Measurements from ENCODE around the gene RGMA.

Gene RGMA

GRCh38 chr15:93052090-93052879 is 36.7 kb downstream of the RGMA start:
- TF ChIP-seq SIN3A (IDR thresholded peaks at IDR 0.05; ENCODE audit: borderline replicate concordance, insufficient read depth, low read length) (no peak), POLR2AphosphoS5 (IDR thresholded peaks at IDR 0.05; ENCODE audit: low read depth, low read length) (no peak), TAF1 (IDR thresholded peaks at IDR 0.05; ENCODE audit: borderline replicate concordance, insufficient read depth, low read length) (no peak), FOXP2 (optimal IDR thresholded peaks at IDR 0.05; ENCODE audit: borderline replicate concordance, extremely low read depth, extremely low read length, insufficient read depth) (no peak)
- TF ChIP-seq, protein P1, sequence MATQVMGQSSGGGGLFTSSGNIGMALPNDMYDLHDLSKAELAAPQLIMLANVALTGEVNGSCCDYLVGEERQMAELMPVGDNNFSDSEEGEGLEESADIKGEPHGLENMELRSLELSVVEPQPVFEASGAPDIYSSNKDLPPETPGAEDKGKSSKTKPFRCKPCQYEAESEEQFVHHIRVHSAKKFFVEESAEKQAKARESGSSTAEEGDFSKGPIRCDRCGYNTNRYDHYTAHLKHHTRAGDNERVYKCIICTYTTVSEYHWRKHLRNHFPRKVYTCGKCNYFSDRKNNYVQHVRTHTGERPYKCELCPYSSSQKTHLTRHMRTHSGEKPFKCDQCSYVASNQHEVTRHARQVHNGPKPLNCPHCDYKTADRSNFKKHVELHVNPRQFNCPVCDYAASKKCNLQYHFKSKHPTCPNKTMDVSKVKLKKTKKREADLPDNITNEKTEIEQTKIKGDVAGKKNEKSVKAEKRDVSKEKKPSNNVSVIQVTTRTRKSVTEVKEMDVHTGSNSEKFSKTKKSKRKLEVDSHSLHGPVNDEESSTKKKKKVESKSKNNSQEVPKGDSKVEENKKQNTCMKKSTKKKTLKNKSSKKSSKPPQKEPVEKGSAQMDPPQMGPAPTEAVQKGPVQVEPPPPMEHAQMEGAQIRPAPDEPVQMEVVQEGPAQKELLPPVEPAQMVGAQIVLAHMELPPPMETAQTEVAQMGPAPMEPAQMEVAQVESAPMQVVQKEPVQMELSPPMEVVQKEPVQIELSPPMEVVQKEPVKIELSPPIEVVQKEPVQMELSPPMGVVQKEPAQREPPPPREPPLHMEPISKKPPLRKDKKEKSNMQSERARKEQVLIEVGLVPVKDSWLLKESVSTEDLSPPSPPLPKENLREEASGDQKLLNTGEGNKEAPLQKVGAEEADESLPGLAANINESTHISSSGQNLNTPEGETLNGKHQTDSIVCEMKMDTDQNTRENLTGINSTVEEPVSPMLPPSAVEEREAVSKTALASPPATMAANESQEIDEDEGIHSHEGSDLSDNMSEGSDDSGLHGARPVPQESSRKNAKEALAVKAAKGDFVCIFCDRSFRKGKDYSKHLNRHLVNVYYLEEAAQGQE (IDR thresholded peaks at IDR 0.05; ENCODE audit: insufficient read depth in 1 of 2, low read depth in 2 of 2, low read length in 2 of 2): no peak

DNA sequence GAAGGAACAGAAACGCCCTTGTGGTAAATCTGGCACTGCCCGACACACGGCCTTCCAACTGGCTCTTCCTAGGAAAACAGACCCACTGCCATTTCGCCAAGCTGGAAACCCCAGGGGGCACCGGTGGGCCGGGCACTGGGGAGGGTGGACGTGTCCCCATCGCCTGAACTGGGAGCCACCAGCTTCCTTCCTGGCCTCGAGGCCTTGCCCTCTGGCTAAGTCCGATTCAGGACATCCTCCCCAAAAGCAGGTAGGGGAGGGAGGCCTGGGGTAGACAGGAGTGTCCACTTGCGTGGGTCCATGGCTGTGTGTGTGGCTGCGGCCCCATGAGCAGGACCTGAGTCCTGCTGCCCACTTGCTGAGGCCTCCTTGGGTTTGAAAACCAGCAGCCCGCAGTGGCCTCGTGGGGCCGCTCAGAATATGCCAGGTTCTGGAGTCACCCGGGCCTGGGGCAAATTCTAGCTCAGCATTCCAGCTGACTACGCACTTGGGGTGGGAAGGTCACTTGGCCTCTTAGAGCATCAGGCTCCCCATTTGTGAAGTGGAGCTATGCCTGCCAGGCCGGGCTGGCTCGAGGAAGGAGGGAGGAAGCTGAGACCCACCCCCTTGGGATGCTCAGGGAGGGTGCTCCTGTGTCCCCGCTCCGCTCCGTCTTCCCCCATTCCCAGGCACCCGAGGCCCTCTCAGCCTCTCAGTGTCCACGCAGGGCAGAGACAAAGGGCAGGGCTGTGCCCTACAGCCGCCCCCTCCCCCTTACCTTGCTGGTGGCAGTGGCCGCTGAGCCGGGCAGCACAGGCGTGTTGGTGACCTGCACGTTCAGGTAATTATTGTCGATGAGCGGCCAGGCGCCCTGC is 37.5 kb downstream of the RGMA start:
- TF ChIP-seq POLR2AphosphoS5 (IDR thresholded peaks at IDR 0.05; ENCODE audit: low read depth, low read length) (no peak), TAF1 (IDR thresholded peaks at IDR 0.05; ENCODE audit: borderline replicate concordance, insufficient read depth, low read length) (no peak), FOXP2 (optimal IDR thresholded peaks at IDR 0.05; ENCODE audit: borderline replicate concordance, extremely low read depth, extremely low read length, insufficient read depth) (no peak), SIN3A (IDR thresholded peaks at IDR 0.05; ENCODE audit: borderline replicate concordance, insufficient read depth, low read length) (no peak)
- TF ChIP-seq, protein P1 (IDR thresholded peaks at IDR 0.05; ENCODE audit: insufficient read depth in 1 of 2, low read depth in 2 of 2, low read length in 2 of 2): no peak

DNA sequence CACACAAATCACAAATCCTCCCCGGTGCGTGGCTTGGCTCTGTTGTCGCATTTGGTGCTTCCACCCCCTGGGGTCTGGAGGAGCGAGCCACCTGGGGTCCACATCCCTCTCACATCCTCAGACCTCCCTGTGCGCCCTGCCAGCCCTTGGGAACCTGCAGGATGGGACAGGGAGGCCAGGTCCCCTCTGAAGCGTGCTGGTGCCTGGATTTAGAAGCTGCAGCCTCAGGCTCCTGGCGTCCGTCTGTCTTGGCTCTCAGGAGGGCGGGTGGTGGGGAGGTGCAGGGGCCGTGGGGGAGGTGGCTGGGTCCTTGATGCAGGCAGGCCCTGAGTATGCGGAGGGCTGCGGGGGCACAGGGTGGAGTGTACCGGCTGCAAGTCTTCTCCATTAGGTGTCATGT is 38.4 kb downstream of the RGMA start:
- no peak for TF ChIP-seq SIN3A (IDR thresholded peaks at IDR 0.05; ENCODE audit: borderline replicate concordance, insufficient read depth, low read length)

DNA sequence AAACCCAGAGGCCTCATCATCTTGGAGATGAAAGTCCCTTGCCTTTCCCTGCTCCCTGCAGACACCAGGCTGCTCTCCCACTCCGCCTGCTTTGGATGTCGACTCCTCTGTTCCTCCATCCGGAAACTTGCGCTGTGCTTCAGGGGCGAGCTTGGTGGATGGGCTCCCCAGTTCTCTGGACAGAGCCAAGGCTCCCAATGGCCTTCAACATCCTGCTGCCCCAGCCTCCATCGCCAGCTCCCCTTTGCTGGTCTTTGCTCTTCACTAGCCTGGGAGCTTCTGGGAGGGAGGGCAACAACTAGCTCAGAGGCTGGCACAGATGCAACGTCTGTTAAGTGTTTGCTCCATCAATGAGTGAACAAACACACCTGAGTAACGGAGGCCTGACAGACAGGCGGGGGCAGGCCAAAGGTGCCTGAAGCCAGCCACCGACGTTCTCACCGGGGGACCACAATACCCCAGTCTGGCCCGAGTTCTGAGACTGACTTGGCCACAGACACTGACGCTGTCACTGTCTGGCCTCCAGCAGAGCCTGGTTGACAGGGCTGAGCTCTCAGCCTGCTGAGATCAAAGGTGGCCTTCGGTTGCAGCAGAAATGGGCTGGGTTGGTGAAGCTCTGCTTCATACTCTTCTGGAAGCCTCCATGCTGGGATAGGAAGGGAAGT is 39.0 kb downstream of the RGMA start:
- no peak for TF ChIP-seq POLR2AphosphoS5 (IDR thresholded peaks at IDR 0.05; ENCODE audit: low read depth, low read length)
- no peak for TF ChIP-seq TAF1 (IDR thresholded peaks at IDR 0.05; ENCODE audit: borderline replicate concordance, insufficient read depth, low read length)
- TF ChIP-seq, protein P1 (IDR thresholded peaks at IDR 0.05; ENCODE audit: insufficient read depth in 1 of 2, low read depth in 2 of 2, low read length in 2 of 2): no peak
- TF ChIP-seq FOXP2 (optimal IDR thresholded peaks at IDR 0.05; ENCODE audit: borderline replicate concordance, extremely low read depth, extremely low read length, insufficient read depth): no peak
- TF ChIP-seq SIN3A (IDR thresholded peaks at IDR 0.05; ENCODE audit: borderline replicate concordance, insufficient read depth, low read length): no peak

GRCh38 chr15:93049233-93049632 is 39.8 kb downstream of the RGMA start:
- TF ChIP-seq POLR2AphosphoS5 (IDR thresholded peaks at IDR 0.05; ENCODE audit: low read depth, low read length) (no peak), SIN3A (IDR thresholded peaks at IDR 0.05; ENCODE audit: borderline replicate concordance, insufficient read depth, low read length) (no peak), FOXP2 (optimal IDR thresholded peaks at IDR 0.05; ENCODE audit: borderline replicate concordance, extremely low read depth, extremely low read length, insufficient read depth) (no peak), TAF1 (IDR thresholded peaks at IDR 0.05; ENCODE audit: borderline replicate concordance, insufficient read depth, low read length) (no peak)
- TF ChIP-seq, protein P1 (IDR thresholded peaks at IDR 0.05; ENCODE audit: insufficient read depth in 1 of 2, low read depth in 2 of 2, low read length in 2 of 2): no peak

Data from PFSK-1 (cell line).